ENCODE measurements around the gene NT5DC3. TPM values are rescaled to one million over a fixed set of nuclear protein-coding genes. Genes with fewer than 3 reads are reported as not detected.

The NT5DC3 gene
- polyA plus RNA-seq, 3 donors, result 2.7 to 4.3 (median 3.9) TPM

DNA sequence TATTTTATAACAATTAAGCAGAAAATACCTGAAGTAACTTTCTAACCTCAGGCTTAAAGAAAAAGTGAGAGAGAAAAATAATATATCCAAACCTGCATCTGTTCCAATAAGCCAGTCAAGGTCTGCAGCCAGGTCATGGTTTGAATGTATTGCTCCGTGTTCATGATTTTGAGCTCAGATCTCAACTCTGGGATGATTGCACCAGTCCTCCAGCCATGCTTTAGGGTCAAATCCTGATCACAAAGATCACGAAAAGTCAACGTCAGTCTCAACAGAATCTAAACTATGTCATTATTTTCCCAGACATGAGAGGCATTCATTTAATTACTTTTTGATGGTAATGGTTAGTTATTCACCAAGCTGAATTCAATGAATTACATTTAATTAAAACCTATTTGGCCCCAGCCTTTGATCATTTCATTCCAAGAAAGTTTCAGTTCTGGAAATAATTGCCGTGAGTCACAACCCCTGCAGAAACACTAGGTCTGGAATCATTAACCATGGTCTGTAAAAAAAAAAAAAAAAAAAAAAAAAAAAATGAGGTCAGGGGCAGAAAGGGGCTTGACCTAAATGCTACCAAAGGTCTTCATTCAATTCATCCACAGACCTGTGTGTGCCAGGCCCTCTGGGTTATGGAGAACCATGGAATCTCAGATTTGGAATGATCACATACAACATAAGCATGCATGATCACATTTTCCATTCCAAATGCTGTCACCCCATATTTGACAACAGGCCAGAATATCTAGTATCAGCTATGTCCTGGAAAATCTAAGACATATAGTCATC is 55.6 kb downstream of the NT5DC3 start:
- DNase-seq (ENCODE audit: low read depth in 3 of 3, low spot score in 2 of 3), result no peak

DNA sequence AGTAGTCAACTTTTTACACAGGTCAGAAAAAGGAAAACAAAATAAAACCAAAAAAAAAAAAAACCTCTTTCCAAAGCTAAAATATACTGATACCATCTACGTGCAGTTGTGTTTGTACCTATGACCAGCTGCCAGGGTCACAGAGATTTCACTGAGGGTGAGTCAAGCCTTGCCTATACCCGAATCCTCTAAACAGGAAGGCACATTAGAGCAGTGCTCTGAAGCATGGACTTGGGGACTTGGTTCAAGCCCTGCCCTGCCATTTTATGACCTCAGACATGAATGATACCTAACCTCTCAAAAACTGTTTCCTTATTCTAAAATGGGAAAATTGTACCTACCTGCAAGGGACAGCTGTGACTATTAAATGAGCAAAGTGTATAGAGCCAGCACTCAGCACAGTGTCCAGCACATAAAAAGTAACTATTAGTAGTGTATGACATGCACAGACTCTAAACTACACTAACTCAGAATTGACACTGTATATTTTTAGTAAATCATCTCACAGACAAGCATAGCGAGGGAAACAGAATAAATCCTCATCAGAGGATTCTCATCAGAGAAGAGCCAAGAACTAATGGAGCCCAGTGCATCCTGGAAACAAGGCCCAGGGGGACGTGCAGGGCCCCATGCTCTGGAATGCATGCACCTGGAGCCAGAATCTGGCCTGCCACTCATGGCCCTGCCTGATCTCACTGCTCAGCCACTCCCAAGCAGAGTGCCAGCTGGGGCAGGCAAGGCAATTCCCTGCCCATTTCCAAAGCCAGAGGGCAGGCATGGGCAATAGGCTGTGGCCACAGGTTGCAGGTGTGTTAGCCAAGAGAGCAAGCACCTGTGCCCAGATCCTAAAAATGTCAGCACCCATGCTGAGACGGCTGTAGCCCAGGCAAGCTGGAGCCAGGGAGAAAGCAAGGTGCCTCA is 57.0 kb downstream of the NT5DC3 start:
- no peak for DNase-seq (ENCODE audit: low read depth in 3 of 3, low spot score in 2 of 3)

DNA sequence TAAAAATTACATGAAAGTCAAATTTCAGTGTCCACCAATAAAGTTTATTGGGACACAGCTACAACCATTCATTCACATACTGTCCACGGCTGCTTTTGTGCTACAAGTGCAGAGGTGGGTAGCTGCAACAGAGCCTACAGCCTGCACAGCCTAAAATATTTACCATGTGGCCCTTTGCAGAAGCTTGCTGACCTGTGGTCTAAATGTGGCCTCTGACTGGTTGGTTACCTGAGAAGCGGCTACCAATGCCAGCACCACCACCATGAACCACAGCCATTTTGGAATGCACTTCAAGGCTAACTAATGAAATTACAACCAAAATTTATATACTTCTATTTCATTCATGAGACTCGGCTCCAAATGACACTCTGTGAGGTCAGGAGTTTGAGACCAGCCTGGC is 58.6 kb downstream of the NT5DC3 start:
- DNase-seq (ENCODE audit: low read depth in 3 of 3, low spot score in 2 of 3), result no peak

DNA sequence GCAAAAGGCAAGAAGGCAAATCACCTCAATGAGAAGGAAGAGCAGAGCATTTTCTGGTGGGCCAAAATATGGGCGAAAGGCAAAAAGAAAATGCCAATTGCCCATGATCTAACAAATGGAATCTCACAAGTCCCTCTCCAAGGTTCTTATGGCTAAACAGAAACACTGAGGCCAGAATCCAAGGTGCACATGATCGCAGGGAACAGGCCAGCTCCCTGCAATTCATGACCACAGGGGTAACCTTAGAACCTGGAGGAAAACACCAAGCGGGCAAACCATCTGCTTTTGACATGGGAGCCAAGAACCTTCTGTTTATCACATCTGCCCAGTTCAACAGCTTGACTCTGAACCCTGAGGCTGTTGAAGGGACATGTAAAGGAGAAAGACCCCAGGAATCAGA is 60.0 kb downstream of the NT5DC3 start:
- no peak for DNase-seq (ENCODE audit: low read depth in 3 of 3, low spot score in 2 of 3)

DNA sequence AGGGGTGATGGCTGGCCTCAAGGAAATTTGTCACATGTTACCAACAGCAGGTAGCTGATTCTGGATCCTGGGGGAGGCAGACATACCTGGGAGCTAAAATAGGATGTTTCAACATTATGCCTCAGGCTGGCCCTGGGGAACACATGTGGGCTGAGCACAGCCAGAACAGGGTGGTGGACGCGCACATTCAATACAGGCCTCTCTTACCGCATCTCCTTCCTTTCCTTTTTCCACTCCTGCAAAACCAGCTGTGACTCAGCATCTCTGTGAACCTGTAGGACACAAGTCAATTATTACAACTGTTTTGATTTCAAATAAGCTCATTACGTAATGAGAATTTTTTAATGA is 61.0 kb downstream of the NT5DC3 start:
- no peak for DNase-seq (ENCODE audit: low read depth in 3 of 3, low spot score in 2 of 3)

DNA sequence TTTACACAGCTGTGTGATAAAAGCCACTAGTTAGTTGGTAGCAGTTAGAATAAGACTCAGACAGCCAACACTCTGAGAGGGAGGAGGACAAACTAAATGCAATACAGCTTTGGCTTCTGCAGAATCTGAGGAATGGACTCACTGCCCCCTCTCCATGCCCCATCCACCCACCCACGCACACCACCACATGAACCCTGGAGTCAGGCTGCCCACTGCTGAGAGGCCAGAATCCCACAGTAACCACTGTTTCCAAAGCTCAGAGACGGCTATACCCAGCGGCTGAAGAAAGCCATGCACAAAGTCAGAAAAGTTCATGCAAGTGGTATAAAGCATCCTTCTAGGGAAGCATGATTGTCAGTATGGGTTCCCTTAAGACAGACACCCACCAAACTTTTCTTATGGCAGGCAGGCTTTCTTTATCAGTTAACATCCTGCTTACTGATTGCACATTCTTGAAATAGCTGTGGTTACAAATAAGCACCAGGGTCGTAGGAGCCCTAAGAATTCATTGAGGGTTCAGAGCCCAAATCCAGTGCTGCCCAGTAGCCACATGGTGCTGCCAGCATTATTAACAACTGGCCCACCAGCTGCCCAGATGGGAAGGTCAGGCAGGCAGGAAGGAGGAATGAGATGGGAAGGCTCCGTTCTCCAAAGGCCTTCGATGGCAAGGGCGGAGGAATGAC is 61.5 kb downstream of the NT5DC3 start:
- DNase-seq (ENCODE audit: low read depth in 3 of 3, low spot score in 2 of 3), result no peak

DNA sequence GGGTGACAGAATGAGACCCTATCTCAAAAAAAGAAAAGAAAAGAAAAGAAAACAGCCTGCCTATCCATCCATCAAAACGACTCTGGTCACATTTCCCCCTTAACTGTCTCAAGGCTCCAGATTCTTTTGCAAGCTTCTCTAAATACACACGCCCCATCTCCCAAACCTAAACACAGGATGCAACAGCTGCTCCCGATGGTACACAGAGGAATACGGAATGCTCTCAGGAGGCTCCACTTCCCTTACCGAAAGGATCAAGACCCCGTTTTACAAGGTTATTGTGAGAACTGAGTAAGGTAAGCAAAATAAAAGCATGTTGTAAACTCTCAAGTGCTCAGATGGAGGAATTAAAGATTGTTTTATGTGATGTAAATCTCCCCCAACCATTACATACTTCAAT is 62.3 kb downstream of the NT5DC3 start:
- no peak for DNase-seq (ENCODE audit: low read depth in 3 of 3, low spot score in 2 of 3)

DNA sequence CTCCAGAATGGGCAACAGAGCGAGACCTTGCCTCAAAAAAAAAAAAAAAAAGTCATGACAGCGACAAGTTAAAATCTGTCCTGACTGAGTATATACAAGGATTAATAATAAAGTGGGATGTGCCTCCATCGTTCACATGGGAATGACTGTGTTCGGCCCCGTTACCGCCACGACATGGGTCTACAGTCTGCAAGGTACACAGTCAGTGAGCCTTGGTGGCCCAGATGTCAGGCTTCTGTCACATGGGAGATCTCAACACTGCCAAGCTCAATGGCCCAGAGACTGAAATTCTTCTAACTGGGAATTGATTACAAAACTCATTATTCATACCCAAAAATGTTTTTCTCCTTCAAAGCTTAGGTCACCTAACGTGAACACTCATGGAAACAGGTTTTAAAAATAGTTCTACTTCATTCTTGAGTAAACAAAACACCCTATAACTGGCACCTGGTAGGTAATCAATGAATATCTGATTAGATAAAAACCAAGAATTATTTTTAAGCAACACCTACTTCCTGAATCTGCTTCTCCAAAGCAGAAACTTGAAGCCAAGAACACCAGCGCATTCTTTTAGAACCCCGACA is 66.0 kb downstream of the NT5DC3 start:
- no peak for DNase-seq (ENCODE audit: low read depth in 3 of 3, low spot score in 2 of 3)

DNA sequence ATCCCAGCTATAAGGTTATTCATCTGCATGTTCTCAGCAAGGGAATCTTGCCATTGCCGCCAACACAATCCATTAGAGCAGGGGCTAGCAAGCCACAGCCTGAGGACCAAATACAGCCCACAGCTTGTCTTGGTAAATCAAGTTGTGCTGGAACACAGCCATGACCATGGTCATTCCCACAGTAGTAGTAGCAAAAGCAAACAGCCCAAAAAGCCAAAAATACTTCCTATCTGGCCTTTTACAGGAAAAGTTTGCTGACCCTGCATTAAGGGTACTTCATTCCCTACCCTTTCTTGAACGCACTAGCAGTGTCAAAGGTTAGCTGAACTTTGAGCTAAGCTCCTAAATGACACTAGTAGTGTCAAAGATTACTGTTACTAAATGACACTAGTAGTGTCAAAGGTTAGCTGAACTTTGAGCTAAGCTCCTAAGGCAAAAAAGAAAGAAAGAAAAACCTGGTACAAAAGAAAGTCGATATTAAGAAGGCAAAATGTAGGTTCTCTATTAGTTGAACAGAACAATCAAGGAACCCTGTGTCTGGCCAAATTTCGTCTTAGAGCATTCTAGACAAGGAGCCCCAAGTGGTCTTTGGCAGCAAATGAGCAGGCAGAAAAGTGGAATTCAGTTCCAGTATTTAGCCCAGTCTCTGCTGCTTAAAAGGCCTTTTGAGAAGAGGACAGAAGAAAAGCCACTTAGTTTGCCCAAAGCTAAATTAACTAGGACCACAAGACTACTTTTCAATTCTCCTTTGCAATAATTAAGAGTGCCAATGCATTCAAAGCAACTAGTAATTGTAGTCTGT is 67.7 kb downstream of the NT5DC3 start:
- no peak for DNase-seq (ENCODE audit: low read depth in 3 of 3, low spot score in 2 of 3)

DNA sequence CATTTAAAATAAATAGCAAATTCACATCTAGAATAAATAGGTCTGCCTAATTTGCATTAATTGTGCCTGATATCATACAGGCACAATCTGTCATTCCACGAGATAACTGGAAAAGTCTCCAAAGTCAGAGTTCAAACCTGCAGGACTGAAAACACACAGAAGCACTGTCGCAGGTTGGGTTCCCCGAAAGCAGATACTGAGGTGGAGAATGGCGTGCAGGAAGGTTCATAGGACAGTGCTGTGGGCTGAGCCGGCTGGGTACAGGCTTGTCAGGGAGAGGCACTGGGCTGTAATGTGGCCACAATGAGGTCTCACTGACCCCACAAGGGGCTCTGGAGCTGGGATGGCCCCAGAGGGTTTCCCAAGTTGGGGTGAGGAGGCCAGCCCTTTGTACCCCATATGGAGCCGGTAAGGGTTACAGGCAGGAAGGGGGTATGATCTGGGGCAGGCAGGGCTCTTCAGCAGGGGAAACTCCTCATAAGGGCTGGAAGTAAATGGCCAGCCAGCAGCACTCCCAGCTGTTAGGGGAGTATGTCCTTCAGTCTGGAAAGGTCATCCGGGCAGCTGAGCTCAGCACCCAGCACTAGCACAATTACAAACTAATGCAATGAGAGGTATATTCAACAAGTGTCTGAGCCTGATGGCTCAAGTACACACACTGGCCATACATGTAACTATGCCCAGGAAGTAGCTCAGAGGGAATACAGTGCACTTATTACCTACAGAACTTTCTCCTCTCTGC is 68.5 kb downstream of the NT5DC3 start:
- DNase-seq (ENCODE audit: low read depth in 3 of 3, low spot score in 2 of 3), result no peak

DNA sequence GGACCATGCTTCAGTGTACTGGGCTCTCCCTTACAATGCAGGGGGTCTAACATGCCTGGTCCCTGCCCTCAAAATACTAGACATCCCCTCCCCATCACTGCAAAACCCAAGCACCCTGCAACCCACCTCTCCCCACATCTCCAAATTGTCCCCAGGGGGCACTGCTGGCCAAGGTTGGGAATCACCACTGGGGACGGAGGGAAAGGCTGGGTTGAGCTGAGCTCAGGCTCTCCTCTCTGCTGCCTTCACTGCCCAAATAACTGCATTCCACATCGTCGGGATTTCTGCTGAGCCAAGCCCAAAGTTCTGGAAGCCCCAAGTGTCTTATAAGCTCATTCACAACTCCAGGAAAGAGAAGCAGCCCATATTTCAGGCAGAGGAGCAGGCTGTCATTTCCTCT is 69.6 kb downstream of the NT5DC3 start:
- DNase-seq (ENCODE audit: low read depth in 3 of 3, low spot score in 2 of 3), result no peak

DNA sequence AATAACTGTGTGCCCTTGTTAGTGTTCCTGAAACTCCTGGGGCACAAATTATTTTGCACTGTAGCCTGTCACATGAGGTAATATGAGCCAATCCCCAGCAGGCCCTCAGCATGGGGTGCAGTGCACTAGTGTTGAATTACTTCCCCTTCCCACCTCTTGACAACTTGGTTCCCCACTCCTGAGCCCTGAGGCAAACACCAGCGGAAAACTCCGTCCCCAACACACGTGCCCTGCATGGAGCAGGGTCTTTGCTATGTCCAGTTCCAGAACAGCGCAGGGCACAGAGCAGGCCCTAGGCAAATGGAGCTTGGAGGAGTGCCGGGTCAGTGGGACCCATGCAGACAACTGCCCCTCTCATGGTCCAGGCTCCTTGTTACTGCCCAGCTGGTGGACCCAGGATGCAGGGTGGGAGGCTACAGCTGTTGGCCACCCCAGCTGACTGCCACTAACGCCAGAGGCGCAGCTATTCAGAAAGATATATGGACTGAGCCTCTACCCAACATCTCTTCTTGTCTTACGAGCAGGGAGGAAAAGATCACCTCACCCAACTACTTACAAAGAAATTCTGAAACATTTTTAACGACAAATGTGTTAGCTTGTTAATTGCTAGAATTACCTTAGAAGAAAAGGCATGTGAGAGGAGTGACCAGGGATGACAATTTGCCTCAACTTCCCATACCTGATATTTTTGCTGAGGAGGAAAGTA is 71.6 kb downstream of the NT5DC3 start:
- DNase-seq (ENCODE audit: low read depth in 3 of 3, low spot score in 2 of 3), result no peak

DNA sequence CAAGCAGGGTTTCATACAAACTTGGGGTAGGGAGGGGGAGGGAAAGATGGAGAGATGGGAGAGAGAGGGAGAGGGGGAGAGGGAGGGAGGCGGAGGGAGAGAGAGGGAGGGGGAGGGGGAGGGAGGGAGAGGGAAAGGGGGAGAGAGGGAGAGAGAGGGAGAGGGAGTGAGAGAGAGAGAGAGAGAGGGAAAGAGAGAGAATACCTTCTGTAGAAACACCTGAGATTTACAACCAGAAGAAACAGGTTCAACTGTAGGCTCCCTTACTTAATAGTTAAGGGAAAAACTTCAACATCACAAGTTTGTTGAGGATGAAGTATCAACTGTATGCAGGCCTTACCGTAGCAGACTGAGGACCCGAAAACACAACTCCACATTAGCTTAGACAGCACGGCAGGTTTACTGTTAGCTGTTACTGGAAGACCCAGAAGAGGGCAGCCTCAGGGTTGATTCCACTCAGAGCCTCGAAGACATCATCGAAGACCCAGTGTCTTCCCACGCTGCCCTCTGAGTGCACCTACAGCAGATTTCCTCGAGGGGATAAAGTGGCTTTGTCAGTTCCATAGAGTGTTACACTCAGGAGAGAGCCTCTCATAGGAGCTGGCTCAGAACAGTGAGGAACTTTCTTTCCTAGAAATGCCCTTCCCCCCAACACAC is 72.4 kb downstream of the NT5DC3 start:
- DNase-seq (ENCODE audit: low read depth in 3 of 3, low spot score in 2 of 3), result no peak

DNA sequence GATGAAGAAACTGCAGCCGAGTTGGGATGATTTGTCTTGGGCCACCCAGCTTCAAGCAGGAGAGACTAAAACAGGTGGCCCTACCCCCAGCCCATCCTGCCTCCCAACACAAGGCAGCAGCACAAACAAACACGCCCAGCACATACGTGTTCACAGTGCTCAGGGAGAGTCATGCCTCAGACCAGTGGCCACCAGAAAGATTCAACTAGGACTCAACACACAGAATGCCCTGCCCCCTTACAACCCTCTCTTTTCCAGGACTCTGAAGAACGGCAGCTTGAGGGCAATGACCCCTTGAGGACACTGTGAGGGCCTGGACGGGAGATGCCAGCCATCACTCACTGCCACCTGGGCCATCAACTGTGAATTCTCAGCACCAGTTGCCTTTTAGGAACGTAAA is 75.0 kb downstream of the NT5DC3 start:
- no peak for DNase-seq (ENCODE audit: low read depth in 3 of 3, low spot score in 2 of 3)

DNA sequence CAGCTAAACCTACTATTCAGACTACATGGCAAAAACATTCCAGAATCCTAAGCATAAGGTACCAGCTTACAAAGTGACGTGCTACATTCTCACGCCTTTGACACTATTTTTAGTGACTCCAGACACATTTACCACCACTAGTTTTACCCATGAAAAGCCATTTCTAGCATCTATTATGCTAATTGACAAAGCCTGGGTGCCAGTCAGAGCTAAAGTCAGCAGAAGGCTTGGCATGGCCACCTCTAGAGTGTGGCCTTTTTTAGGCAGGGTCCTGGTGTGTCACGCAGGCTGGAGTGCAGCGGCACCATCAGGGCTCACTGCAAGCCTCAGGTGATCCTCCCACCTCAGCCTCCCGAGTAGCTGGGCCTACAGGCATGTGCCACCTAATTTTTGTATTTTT is 75.7 kb downstream of the NT5DC3 start:
- DNase-seq (ENCODE audit: low read depth in 3 of 3, low spot score in 2 of 3), result no peak

DNA sequence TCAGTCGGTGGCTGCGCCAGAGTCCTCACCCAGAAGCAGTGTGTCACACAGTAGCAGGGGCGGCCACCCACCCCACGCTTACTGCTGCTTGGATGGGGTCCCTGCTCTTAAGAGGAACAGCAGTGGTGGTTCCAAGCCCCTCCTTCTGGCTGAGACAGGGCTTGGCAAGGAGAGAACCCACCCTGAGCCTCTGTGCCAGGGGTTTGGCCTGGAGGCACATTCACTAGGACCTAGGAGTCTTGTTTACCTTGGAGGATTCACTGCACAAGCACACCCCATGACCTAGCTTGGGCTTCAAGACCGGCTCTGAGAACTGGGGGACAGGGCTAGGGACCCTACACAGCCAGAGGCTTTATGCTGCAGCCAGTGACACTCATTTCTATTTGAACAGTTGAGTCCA is 78.6 kb downstream of the NT5DC3 start:
- DNase-seq (ENCODE audit: low read depth in 3 of 3, low spot score in 2 of 3), result no peak

DNA sequence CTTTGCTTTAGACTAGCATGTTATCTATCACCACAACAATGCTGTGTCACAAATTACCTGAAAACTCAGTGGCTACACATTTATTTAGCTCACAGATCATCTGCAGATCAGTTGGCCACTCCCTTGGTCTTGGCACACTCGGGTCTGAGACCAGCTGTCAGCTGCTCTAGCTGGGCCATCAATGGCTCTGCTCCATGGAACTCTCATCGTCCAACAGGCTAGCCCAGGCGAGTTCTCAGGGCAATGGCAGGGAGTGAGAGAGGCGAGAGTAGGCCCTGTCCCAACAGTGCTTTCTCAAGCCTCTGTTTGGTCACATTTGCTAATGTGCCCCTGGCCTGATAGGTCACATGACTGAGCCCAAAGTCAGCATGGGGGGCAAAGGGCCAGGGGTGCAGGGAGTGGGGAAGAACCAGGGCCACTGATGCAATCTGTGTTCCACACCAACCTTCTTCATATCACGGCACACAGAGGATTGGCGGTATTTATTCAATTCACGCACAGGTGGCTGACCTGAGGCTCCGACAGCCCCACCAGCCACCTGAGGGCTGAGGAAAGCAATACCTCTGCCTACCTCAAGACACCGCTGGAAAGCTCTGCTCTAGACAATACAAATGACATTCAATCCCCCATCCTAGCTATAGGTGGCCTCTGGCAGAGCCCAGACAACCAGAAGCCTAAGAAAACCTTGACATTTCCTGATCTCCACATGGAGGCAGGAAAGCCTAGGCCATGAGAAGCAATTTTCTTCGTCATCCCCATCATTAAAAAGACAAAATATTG is 82.5 kb downstream of the NT5DC3 start:
- no peak for DNase-seq (ENCODE audit: low read depth in 3 of 3, low spot score in 2 of 3)

DNA sequence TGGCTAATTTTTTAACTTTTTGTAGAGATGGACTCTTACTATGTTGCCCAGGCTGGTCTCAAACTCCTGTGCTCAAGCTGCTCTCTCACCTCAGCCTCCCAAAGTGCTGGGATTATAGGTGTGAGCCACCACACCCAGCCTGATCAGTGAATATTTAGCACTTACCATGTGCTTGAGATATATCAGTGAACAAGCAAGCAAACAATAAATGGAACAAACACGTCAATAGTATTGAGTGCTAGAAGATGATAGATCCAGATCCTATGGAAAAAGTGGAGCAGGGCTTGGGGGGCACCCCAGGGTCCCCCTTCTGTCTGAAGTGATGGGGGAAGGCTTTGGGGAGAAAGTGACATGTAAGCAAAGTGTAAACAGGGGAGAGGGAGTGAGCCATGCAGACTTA is 83.8 kb downstream of the NT5DC3 start:
- no peak for DNase-seq (ENCODE audit: low read depth in 3 of 3, low spot score in 2 of 3)

Measured in right renal cortex interstitium (tissue), 3 donors.